Activated T-helper 1 cell treated with Interleukin-2 at 50 U/mL for 16 hours (primary cell): ENCODE data around the gene SPATA6L.
A peak's percentile ranks its signal among the peaks of the same experiment; 100 is the strongest.
"Not testable (repeated sequence)": the region's sequence is repeated elsewhere in the genome, so short reads cannot be mapped to it uniquely, and the experiment has no call there.

Experiments used
- DNase-seq: peaks from one replicate; pipeline ENCODE4 v3.0.0-alpha.2; 2020; ENCODE audit warnings: low read depth

SPATA6L gene

DNA sequence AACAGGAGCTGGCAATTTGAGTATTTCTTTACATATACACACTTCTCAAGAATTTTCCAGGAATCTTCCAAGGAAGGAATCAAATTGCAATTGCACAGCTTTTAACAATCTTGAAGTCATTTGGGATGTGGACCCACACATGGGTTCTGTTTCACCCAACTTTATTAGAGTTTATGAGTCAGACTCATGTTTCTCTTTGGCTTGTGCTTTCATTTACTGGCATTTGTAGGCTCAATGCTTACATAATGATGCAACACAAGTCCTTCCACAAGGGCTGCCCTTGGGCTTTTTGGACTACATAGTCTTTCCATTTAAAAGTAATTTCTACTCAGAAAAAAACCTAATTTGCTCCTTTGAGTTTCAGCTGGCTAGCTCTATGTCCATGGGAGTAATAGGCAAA lies 8.5 kb upstream of the SPATA6L start:
- no peak for DNase-seq

DNA sequence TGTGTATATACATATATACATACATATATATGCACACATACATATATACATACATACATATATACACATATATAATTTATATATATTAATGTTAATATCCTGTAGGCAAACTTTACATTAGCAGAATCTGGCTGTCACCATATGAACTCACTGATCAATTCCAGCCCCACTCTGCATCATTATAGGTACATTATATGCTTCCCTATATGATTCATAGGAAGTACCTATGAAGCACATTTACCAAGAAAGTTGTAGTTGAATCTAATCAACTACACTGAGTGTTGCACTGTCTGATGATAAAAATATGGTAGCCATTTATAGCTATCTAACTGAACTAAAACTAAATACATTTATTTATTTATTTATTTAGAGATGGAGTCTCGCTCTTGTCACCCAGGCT lies 5.5 kb upstream of the SPATA6L start:
- no peak for DNase-seq

DNA sequence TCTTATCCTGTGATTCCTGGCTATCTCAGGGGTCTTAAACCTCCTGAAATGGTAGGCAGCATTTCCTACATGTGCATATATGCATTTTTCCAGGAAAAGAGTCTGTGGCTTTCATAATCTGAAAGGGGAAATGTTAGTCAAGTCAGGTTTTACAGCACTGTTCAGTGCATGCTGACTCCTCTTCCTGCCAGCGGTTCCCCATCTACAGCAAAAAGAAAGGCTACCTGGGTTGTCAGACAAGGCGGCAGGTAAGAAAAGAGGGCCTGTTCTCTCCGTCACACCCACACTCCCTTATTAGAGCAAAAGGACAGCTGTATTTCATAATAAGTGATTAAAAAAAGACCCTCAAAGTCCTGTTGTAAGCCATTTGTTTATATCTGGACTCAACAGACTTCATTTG lies 4.3 kb upstream of the SPATA6L start:
- no peak for DNase-seq

DNA sequence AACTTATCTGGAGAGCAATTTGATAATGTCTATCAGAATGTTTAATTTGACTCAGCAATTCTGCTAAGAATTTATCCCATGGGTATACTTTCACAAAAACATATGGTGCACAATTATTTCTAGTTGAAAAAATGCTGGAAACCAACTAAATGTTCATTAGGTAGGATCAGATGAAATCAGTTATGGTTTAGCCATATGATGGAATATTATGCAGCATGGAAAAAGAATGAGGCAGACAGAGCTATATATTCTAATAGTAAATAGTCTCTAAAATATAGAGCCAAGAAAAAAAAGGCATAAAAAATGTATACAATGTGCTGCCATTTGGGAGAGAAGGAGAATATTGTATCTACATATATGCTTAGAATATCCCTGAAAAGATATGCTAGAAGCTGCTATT lies 3.6 kb upstream of the SPATA6L start:
- no peak for DNase-seq

DNA sequence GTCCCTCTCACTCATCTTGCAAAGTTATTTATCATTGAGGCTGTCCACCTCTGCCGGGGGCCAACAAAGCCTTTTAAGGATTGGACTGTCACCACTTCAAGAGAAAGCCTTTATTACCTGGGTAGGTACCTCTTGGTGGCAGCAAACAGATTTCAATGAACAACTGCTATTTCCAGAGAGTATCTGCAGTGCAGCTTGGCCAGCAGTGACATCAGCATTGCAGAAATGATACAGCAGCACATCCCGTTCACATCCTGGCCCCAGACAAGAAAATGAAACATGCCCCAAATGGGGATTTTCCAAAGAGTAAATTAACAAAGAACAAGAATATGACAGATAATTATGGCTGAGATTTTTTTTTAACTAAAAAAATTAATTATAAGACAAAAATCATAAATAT lies 2.3 kb upstream of the SPATA6L start:
- no peak for DNase-seq

DNA sequence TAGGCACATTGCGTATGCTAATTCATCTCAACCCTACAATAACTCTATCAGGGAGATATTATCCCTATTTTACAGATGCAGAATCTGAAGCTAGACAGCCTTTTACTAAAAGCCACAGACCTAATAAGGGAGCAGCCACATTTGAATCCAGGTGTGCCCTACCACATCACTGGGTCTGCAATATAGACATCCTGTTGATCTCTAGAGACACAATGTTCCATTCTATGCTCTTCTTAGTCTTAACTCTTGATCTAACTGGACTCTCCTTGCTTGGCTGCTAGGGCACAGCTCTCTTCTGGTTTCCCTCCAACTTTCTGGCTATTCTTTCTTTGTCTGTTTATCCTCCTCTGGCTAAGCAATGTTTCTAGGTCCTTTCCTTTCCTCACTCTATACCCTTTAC lies 1.4 kb upstream of the SPATA6L start:
- DNase-seq = no peak

DNA sequence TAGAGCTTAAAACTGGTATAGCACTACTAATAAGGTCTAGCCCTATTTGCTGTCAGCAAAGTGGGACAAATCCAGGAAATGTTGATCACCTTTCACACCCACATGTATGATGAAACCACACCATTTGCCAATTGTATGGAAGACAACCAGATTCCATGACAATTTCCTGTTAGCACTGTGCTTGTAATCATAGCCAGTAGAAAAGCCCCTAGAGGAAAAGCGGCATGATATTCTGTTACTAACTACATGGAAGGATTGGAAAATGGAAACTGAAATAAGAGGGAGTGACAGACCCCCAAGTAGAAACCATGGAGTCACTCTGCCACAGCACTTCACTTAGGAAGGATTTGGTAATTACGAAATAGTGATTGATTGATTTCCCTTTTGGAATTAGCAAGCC lies 923 bp downstream of the SPATA6L start:
- DNase-seq = no peak

DNA sequence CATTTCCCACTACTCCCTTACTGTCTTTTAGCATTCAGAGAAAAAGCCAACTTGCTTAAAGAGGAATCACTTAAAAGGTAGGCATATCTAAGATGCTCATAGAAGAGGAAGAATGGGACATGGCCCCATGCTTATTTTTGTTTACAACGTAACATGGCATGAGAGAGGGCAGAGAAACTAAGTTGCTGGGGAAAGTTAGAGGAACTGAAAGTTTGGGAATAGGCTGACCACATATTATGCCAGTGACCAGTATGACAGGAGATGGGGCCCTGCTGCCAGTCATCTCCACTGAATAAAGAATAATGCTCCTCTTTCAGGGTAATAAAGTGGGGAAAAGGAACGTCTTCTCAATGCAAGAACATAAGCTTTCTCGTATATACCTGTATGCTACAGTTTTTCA lies 2.3 kb downstream of the SPATA6L start:
- DNase-seq = no peak

DNA sequence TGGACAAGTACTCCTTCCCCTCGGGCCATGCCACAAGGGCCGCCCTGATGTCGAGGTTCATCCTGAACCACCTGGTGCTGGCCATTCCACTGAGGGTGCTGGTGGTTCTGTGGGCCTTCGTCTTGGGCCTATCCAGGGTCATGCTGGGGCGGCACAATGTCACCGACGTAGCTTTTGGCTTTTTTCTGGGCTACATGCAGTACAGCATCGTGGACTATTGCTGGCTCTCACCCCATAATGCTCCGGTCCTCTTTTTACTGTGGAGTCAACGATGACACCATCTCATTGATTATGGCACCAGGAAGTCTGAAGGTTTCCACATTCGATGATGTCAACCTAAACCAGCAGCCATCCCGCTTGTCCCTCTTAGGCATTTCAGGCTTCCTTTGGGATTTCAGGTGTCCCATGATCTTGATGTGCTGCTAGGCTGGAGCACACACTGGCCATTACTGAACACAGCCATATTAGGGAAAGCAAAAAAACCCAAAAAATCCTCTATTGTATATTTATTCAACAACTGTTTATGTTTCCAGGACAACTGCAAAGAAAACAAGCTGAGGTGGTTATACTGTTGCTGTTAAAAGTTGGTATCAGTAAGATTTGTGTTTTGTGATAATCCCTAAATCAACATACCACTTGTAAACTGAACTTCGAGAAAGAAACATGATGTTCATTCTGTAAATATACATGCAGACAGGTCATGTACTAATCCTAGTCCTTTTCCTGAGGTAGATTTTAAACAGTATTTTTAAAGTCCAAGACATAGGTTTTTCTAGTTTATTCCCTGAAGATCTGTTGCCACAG lies 3.1 kb downstream of the SPATA6L start:
- no peak for DNase-seq

DNA sequence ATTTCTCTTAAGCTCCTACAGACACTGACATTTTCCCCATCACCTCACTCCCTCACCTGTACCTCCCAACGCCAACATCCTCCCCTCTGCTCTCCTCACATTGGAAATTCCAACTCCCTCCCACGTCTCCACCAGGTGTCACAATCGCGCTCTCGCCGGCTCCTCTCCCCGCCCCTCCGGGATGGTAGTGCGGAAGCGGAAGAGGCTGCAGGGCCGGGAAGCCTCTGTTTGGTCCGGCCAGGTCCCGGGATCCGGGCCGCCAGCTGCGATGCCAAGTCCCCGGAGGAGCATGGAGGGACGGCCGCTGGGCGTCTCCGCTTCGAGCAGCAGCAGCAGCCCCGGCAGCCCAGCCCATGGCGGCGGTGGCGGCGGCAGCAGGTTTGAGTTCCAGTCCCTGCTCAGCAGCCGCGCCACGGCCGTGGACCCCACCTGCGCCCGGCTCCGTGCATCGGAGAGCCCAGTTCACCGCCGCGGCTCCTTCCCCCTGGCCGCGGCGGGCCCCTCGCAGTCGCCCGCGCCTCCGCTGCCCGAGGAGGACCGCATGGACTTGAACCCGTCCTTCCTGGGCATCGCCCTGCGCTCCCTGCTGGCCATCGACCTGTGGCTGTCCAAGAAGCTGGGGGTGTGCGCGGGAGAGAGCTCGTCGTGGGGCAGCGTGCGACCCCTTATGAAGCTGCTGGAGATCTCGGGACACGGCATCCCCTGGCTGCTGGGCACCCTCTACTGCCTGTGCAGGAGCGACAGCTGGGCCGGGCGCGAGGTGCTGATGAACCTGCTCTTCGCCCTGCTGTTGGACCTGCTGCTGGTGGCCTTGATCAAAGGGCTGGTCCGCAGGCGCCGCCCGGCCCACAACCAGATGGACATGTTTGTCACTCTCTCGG lies 3.9 kb downstream of the SPATA6L start, which contains the start of gene PLPP6:
Gene PLPP6 (plus strand): TSS at position 187 of the 881 bp plus-strand sequence. CDS start 82 bp downstream, at position 269.
- peak; percentile 62 for DNase-seq

DNA sequence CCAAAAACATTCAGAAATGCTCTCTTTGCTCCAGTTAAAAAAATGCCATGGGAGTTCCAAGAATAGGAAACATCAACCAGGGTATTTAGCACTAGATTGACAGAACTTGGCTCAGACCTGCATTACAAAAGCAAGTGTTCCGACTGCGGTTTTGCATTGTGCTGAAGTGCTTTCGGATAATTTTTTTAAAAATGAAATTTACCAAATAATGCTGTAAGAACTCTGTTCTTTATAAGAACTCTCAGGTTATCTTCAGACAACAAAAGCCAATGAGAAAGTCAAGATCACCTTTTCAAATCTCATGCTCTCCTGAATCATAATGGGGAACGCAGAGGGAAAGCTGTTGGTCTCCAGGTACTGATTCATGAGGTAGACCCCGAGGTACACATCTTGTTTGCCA lies 4.7 kb downstream of the SPATA6L start:
- DNase-seq = no peak

DNA sequence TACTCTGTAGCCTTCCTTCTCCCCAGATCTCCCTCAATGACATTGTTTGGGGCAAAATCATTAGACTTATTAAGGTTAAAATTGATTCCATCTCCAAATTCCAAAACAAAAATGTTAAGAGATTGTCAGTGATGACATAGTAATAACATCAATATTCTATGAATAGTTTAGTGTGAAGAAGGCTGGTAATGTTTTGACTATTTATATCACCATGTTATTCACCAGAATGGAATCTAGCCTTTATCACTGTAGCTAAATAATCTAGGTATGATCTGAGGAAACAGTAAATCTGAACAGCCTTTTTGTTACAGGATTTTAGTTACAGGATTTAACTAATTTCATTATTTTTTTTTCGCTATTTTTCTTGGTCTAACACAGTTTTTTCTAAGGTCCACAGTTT lies 5.1 kb downstream of the SPATA6L start:
- DNase-seq = no peak

DNA sequence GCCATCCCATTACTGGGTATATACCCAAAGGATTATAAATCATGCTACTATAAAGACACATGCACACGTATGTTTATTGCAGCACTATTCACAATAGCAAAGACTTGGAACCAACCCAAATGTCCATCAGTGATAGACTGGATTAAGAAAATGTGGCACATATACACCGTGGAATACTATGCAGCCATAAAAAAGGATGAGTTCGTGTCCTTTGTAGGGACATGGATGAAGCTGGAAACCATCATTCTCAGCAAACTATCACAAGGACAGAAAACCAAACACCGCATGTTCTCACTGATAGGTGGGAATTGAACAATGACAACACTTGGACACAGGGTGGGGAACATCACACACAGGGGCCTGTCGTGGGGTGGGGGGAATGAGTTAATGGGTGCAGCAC lies 5.6 kb downstream of the SPATA6L start:
- not testable (repeated sequence) for DNase-seq

DNA sequence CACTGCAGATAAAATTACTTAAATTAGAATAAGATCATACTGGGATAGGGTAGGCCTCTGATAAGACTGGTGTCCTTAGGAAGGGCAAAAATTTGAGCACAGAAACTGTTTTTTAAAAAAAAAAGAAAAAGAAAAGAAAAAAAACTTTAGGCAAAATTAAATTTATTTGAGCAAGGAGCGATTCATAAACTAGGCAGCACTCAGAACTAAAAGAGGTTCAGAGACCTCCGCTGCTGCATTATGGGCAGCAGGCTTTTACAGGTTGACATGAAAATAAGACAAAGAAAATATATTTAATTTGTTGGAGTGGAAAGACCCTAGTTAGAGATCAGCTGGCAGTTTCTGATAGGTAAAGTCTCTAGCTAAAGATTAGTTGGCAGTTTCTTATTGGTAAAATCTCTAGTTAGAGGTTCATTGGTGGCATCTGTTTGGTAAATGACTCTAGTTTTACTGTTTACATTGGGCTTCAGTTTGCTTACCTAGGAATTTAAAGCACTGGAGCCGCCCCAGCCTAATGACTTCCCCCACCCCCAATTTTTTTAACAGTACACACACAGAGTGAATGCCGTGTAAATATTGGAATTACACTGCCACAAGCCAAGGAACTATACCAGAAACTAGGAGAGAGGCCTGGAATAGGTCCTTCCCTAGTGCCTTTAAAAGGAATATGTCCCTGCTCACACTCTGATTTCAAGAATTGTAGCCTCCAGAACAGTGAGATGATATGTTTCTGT lies 8.7 kb downstream of the SPATA6L start:
- DNase-seq = no peak

DNA sequence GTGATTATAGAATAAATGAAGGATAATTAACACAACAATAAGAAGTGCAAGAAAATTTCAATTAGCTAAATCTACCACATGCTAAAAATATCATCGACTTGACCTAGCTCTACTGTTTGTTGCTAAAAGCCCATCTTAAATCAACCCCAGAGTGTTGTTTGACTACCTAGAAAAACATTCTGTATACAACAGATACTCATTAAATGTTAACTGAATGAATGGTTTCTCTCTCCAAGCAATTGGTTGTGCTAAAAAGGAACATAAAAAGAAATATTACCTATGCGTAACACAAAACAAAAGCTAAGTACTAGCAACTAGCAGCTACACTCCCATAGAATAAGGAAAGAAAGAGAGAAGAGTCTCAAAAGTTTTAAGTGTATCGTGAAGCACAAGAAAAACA lies 9.7 kb downstream of the SPATA6L start:
- DNase-seq = no peak

DNA sequence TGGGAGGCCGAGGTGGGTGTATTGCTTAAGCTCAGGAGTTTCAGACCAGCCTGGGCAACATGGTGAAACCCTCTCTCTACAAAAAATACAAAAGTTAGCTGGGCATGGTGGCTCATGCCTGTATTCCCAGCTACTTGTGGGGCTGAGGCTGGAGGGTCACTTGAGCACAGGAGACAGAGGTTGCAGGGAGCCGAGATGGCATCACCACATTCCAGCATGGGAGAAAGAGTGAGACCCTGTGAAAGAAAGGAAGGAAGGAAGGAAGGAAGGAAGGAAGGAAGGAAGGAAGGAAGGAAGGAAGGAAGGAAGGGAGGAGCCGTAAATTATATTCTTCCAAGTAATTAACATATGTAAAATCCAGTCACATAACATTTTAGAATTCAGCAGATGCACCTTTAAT lies 10.1 kb downstream of the SPATA6L start:
- not testable (repeated sequence) for DNase-seq

DNA sequence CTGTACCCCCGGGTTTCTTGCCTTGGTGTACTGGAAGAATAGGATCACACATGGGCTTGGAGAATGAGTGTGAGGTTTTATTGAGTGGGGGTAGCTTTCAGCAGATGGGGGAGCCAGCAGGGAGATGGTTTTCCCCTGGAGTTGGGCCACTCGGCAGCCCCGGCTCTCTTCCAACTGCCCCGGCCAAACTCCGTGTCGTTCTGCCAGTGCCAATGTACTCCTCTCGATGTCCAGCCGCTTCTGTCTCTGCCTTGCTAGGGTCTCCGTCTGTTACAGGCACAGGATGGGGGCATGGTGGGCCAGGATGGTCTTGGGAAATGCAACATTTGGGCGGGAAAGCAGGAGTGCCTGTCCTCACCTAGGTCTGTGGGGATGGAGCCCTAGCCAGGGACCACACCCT lies 11.7 kb downstream of the SPATA6L start:
- no peak for DNase-seq

DNA sequence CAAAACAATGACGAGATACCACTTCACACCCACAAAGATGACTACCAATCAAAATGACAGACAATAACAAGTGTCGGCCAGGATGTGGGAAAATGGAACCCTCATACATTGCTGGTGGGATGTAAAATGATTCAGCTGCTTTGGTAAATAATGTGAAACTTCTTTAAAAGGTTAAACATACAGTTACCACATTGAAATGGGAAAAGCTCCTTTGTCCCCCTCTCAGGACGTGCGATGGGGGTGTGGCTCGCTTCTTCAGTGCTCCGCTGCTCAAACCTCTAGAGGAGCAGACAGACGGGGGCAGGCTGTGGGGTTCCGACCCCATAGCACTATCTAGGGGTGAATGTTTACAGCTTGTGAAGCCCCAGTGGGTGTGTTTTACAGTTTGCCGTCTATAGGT lies 12.2 kb downstream of the SPATA6L start:
- no peak for DNase-seq

DNA sequence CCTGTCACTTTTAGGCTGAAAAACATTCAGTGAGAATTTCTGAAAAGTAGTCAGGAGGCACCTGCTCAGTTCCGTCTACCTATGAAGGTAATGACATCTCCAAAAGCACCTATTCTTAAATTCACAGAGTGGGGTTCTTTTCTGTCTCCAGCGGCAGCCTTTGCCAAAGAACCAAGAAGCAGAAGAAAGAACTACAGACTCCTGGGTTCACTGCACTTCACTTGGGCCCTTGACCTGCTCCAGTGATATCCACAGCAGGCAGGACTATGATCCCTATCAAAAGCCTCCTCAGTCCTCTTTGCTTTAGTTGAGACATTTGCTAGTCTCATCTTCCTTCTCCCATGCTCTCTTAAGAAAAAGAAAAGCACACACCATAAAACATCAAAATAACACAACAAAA lies 23.9 kb downstream of the SPATA6L start:
- DNase-seq = no peak

DNA sequence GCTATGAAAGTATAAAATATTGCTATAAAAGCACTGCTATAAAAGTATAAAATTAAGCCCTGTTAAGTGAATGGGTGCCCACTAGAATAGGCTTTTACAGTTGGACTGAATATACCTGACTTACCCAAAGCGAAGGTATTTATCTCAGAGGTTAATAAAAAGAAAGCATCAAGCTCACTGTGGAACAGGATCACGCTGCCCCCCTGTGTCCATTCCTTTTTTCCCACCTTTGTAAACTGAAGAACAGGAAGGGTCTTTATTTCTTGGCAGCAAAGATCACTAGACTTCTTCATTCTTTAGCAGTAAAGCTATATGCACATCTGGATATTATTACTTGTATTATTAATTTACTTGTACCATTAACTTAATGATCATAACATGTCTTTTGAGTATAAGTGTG lies 26.3 kb downstream of the SPATA6L start:
- peak; percentile 10 for DNase-seq

DNA sequence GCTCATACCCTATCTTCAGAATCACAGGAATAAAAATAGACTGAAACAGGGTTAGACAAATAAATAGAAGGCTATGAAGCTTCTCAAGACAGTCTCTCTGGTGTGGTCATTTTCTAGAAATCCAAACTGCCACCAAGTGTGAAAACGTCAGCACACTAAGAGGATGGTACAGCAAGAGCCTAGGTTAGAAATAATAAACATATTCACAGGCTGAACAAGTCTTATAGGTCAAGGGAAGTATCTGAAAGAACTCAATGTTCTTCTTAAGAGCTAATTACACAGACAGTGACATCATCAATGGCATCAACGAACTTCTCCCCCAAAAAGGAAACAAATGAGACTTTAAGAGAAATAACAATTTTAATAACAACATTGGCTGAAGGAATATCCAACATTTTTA lies 26.9 kb downstream of the SPATA6L start:
- DNase-seq = no peak

DNA sequence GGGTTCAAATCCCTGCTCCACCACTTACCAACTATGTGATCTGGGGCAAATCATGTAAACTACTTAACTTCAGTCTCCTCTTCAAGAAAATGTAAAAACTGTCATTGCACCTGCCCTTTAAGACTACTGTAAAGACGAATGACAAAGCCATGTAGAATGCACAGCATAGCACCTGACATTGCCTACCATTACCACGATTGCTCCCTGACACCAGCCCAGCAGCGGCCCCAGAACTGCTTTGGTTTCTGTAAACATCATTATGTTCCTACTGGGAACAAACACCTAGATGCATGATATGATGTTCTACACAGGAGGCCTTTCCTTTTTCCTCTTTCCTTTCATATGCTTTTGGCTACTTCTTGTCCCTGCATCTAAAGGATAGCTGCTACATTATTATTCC lies 27.3 kb downstream of the SPATA6L start:
- DNase-seq = no peak

DNA sequence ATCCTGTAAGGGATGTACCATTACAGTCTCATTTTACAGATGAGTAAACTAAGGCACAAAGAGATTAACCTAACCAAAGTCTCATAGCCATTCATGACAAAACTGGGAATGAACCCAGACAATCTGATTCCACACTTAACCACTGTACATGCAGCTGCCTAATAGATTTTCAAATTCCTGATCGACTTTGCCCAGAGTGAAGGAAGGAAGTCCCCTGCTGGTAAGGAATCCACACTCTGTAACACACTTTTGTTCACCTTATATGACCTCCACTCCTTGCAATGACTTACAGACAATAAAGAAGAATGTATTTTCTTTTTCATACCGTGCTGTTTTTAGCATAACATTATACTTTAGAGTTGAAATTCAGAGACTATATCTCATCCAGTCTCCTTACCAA lies 35.4 kb downstream of the SPATA6L start:
- DNase-seq = no peak
